Skin of body (tissue), 2 donors: ENCODE measurements around the gene TGIF1. TPM values are rescaled to one million over a fixed set of nuclear protein-coding genes. Genes with fewer than 3 reads are reported as not detected.
A peak's percentile ranks its signal among the peaks of the same experiment; 100 is the strongest.

Source experiments
- DNase-seq: peaks from one replicate; lab custom pipeline; 2025; lab: John Stamatoyannopoulos, UW
- total RNA-seq: library from RNA; depleted of rRNA; stranded (reverse); fragments of >200 nt; gene quantifications from one replicate; pipeline ENCODE4 v1.2.3, GENCODE V29; 2014

Gene TGIF1
- total RNA-seq, 1 donor from 2014 or later, result 69.0 TPM

DNA sequence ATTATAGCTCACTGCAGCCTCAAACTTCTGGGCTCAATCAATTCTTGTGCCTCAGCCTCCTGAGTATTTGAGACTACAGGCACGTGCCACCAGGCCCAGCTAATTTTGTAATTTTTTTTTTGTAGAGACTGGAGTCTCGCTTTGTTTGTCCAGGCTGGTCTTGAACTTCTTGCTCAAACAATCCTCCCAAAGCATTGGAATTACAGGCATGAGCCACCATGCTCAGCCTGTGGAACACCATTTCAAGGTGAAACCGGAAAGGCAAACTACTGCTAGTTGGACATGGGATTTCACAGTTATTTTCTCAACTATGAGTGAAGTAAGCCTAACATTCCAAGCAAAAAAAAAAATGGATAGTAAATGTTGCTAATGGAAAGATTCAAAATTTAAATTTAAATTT, 20.9 kb upstream of the TGIF1 start:
- DNase-seq, result no peak

DNA sequence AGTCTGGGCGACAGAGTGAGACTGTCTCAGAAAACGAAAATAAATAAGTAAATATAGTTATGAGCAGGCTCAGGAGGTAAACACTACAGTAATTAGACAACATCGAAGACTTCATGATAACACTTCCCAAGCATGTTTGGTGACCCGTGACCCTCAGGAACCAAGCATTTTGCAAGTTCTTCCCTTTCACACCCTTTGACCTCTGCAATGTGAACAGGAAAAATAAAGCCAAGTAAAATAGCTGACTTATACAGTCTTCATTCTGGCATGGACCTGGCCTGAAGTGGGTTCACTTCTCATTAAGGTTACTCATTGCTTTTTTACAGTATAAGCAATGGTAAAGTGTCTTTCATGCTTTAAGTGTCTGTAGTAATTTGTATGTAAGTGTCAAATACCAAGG, 15.3 kb upstream of the TGIF1 start:
- no peak for DNase-seq

DNA sequence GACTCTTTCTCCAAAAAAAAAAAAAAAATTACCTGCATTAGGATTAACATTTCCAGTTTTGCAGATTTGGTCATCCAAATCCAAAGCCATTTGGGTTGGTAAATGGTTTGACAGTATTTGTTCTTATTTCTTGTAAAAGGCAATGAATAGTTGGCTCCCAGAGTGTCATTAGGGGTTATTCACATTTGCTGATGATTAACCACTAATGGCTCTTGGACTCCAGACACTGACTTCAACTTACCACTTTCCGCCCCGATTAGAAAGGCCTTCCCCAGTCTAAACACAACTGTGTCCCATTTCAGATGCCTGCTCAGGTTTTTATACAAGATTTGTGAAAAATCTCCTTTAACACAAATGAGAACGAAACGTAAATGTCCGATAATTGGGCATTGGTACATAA, 9.6 kb upstream of the TGIF1 start:
- no peak for DNase-seq

DNA sequence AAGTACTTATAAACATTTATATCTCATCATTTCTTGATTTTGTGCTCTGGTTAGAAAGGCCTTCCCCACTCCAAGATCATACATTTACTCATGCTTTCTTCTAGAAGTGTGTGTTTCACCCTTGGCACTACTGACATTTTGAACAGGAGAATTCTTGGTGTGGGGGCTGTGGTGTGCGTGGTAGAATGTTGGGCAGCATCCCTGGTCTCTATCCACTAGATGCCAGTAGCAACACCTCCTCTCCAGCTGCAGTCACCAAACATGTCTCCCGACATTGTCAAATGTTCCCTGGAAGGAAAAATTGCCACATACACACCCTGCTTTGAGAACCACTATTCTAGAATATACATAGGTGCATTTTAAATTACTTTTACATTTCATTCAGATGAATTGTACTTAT, 8.7 kb upstream of the TGIF1 start:
- DNase-seq, result no peak

DNA sequence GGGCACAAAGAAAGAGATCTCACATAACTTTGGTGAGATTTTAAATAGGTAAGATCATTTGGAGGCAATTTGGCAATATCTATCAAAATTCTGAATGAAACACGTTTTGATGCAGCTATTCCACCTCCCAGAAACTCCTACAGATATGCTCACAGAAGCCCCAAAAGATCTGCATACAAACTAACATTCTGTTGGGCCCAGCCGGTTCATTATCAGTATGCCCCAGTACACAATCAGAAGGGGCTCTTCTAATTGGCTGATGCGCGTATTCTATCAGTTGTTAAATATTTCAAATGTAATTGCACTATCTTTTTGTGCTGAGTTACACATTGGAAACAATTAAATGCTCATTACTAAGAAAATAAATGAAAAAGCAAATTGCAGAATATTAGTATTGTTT, 7.1 kb upstream of the TGIF1 start:
- no peak for DNase-seq

DNA sequence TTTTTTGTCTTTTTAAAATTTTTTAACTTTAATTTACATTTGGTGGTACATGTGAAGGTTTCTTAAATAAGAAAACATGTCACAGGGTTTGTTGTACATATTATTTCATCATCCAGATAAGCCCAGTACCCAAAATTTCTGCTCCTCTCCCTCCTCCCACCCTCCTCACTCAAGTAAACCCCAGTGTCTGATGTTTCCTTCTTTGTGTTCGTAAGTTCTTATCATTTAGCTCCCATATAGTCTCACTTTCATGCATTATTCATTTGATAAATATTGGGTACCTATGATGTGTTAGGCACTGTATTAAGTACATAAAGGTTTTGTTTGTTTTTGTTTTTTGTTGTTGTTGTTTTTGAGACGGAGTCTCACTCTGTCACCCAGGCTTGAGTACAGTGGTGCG, 5.7 kb upstream of the TGIF1 start:
- no peak for DNase-seq

DNA sequence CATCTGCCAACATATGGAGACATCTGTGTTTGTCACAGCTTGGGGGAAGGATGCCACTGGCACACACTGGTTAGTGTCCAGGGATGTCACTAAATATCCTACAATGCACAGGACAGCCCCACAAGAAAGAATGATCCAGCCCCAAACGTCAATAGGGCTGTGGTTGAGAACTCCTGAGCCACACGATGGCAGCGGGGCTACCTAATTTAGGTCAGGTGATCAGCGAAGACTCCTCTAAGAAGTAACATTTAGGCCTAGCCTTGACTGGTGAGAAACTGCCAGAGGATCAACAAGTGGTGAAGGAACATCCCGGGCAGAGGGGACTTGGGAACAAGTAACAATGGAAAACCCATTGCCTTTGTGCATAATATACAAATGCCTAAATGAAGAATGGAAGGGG, 5.0 kb upstream of the TGIF1 start:
- no peak for DNase-seq

DNA sequence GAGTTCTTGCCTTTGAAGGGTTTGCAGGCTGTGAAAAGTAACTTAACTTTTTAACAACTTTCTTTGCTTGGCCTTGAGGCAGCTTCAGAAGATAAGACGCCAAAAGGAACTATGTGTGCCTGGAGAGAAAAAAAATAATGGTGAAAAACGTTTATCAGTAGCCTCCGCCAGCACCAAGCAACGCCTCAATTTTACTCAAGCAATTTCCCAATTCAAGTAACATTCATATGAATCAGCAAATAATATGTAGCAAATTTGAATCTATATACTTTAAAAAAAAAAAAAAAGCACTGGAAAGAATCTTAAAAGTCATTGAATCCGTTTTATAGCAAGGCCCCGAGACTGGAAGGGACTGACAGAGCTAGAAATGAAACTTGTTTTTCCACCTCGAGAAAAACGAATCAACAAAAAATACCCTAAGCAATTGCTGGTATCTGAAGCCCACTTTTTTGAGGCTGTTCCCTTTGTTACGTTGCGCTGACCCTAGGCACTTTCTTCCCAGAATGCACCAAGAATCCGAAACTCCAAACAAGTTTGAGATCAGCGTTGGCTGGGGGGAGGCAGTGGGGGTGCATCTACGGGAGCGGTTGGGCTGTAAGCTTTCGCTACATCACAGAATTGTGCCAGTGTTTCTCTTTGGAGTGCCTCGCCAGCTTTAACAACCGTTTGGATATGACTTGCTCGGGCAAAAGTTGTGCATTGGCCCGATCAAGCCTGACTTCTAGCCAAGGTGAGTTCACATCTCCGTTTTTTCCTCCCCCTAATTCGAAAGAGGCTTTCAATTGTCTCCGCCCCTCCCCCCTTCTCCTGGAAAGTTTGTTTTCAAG, 2.7 kb upstream of the TGIF1 start:
- peak; percentile 86 for DNase-seq

DNA sequence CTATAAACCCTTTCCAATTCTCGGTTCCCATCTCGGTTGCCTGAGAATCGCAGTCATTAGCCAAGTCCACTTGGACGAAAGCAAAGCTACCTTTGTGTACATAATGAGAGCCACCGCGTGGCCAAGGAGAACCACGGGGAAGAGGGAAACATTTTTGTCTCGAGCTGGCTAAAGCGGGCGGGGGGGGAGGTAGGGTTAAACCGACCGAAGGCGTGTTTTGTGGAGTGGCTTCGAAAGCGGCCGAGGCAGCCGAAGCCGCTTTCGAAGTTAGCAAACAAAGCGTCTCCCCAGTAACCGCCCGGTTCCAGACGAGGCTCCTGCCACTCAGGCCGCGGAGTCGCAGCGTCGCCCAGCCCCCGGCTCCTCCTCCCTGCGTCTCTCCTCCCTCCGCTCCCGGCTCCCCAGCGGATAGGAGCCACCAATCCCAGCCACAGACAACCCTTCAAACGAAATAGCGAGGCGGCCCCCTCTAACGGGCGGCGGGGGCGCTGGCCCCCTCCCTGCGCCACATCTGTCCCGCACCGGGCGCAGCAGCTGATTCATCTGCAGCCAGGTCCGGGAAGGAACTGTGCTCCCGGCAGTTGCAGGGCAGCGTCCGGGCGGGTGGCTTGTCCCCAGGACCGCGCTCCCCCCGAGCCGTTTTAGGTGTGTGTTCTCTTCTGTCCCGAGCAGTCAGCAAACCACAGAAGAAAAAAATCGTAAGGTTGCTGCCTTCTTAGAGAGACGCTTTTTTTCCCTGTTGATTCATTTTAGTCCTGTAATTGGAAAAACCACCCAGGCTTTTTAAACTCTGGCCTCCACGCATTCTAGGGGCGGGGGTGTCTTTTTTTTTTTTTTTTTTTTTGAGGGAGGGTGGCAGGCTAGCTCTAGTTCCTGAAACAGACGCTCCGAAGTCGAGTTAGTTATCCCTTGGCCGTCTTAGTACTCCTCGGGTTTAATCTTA, 1.8 kb upstream of the TGIF1 start:
- DNase-seq, result peak; percentile 98

DNA sequence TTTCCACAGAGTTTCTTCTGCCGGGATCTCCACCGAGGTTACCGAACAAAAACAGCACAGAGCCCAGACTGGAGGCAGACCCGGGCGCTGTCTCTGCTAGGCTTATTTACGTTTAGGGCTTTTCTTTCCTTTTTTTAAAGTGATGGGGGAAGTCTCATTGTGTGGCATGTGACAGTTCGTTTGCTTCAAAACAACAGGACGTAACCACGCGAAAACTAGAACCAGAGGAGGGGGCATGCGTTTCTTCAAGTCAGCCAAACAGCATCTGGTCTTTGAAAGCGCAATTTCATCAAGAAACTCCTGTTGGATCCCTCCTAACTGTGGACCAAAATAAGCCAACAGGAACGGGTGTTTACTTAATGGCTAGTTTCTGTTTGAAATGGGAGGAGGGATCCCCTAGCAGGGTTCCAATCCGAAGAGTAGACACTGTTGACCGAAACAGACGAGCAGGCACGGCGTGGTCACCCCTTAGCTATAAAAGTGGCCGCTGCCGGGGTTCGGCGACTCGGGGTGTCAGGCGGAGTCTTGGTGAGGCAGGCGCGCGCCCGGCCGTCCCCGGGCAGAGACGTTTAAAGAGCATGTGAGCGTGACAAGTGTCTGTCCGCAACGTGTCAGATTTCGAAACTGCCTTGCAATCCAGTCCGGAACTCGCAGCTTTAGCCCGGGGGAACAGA, 997 bp upstream of the TGIF1 start:
- DNase-seq, result peak; percentile 93

DNA sequence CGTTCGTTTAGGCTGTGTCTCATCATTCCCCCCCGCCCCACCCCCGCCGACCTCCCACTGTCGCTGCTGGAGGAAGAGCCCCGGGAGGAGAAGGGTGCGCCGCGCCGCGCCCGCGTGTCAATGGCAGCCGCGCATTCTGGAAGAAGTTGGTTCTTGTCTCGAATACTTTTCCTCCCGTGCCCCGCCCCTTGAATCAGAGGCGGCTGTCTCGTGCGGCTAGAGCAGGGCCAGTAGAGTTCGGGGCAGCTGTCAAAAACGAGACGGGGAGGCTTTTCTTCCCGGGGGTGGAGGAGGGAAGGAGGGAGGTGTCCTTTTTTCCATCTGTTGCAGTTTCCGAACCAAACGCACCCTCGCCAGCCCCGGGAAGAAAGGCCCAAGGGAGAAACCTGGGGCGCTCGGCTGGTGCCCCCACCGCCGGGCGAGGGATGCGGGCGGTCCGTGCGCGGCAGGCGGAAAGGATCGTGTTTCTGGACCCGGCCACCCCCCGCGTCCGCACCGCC, 410 bp upstream of the TGIF1 start:
- DNase-seq, result no peak

DNA sequence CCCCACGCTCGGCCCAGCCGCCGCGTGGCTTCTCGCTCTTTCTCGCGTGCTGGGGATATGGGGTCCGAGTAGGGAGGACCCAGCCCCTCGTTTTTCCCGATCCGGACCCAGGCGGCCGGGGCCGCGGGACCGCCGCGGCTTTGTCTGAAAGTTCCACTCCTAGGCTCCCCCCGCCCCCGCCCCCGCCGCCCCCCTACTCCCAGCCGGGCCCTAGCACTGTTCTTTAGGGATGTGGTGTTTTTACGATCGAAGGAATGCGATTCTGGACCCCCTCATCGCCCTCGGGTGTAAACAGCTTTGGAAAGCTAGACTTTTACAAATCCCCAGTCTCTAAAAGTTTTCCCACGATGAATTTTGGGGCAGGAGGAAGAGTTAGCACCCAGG, 819 bp downstream of the TGIF1 start:
- no peak for DNase-seq

DNA sequence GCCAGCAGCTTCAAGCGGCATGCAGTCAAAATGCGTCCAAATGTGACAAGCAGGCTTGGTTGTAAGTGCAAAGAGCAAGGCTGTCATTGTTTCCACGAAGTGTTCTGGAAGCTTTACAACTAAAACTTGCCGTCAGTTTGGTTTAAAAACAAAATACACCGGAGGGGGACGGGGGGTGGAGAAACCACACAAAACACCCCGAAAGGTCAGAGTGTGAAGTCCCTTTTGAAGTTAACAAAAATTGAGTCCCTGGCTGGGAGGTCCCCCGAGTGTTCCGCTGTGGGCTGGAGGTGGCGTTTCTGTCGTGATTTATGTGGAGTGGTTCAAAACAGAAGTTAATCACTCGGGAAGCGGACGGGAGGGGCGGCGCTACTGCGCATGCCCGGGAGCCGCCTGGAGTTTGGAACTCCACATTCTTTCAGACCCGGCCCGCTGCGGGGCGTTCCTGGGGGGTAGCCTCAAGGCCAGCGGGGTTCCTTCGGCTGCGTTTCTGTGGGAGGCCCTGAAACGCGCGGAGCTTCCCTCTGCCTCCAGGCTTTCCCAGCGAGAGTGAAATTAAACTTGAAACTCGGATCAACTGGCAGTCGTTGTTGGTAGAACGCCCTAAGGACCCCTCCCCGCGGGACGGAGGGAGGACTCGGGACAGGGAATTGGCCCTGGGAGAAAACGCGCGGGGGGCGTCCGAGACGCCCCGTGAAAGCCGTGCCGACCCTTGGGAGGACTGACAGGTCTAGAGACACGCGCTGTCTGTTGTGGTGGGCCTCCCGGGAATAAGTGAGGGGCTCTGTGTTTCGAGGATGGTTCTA, 1.4 kb downstream of the TGIF1 start:
- peak; percentile 93 for DNase-seq

DNA sequence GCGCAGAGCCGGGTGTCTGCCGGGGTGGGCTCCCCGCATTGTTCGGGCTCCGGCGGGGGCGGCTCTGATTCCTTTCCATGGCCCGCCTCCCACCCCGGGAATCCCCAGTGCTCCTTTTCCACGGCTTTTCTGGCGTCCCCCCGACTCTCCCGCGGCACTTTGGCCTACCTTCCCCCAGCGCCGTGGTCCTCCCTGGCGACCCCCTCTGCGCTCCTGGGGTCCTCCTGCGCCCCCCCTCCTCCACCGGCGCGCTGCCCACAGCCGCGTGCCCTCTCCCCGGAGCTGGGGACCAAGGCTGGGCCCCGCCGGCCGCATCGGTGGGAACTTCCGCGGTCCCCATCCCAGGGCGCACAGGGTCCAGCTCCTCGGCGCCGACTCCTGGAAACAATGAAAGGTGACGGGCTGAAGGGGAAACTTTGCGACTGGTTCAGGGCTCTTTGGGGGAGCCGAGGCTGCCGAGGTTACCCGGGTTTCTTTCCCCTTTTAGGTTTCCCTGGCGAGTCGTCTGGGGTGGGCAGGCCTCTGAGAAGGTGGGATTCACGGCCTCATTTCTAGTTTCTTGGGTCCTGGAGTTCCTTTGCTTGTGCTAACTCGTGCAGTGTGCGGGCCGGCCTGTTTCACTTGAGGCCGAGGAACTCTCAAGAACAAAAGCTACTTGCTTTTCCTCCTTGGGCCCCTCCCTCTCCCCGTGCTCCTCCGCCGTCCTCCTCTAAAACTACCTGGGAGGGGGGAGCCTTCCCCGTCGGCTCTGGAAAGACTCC, 2.2 kb downstream of the TGIF1 start:
- peak; percentile 51 for DNase-seq

DNA sequence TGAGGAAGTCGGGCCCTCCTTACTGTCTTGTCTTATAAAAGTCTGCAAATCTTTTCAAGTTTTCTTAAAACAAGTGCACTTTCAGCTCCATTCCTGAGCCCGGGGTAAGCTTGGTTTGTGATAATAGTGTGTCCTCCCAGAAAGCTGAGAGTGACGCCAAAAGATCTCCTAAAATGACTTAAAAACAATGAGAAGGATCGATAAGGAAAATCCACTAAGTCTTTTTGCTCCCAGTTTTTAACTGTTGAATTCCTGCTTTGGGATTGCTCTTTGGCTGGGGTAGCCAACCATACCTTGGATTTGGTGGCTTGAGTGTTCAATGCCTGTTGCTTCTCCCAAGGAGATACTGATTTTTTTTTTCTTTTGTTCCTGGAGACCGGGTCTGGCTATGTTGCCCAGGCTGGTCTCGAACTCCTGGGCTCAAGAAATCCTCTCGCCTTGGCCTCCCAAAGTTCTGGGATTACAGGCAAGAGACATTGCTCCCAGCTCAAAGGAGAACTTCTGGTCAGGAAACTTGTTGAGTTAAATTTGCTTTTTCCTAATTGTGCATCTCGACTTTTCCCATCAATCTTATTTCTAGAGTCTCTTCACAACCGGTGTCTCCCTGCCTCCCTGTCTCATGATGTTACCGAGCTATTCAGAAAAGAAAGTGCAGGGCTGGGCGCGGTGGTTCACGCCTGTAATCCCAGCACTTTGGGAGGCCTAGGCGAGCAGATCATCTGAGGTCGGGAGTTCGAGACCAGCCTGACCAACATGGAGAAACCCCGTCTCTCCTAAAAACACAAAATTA, 3.0 kb downstream of the TGIF1 start:
- DNase-seq, result no peak

DNA sequence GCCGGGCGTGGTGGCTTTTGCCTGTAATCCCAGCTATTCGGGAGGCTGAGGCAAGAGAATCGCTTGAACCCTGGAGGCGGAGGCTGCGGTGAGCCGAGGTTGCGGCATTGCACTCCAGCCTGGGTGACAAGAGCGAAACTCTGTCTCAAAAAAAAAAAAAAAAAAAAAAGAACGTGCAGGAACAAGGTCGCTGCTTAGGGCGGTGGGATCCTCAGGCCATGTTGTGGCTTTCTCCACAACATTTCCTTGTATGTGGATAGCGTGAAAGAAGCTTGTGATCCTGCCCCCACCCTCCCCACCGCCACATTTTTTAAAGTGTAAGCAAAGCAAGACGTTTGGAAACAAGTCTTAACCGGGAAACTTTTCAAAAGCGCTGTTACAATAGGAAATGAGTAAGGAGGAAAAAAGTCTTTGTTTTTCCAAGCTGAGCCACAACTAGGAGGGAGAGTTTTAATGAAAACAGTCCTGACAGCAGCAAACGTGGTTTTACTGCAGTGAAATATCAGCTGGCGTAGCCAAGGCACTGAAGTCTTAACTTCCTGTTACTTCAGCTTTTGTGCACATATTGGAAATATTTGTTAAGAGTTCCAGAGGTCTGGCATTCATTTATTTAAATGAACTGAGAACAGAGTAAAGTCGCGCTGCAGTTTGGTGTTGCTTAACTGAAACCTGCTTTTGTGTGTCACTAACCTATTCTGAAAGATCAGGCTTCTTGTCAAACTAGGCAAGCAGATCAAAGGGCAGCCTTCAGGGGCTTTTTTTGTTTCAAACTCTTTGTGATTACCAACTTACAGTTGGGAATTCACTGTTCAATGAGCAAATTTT, 3.8 kb downstream of the TGIF1 start:
- peak; percentile 98 for DNase-seq

DNA sequence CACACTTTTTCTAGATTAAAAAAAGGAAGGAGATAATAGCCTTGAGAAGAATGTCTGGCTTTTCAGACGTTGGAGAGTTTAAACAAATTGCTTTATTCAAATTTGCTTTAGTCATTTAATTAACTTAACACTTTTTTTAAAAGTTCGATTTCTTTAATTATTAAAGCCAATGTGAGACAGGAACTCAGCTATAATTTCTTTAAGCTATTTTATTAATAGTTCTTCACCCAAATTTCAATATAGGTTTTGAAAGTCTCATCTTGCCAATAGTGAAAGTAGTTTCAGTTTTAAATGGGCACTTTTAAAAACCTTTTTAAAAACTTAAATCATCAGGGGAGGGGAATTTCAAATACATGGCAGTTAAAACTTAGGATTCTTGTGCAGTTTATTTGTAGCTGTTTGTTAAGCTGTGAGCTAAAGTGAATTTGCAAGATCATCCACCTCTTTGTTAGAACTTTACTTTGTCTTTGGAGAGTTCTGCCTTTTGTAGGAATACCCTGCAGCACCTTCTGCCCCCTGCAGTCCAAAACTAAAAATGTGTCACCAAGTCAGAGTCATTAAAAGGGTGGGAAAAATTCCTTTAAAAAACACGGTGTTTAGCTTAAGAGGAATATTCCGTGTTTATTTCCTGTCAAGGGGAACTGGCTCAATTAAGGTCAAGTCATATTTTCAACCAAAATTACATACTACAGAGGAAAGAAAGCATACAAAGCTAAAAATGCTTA, 4.6 kb downstream of the TGIF1 start:
- peak; percentile 70 for DNase-seq
